Type B pancreatic cell (in vitro differentiated cells): ENCODE results near the gene BMP6. TPM values are rescaled to one million over a fixed set of nuclear protein-coding genes. Genes with fewer than 3 reads are reported as not detected.

ENCODE experiments used
- DNase-seq: peaks from one replicate; pipeline ENCODE4 v3.0.0; 2021; ENCODE audit warnings: mixed read lengths; ENCODE audit not compliant: unreplicated experiment; ENCODE audit errors: extremely low spot score
- H3K27ac Mint-ChIP-seq: 2 replicates; pipeline ENCODE4 v1.8.0; 2021; ENCODE audit warnings: mild to moderate bottlenecking, mixed read lengths
- H3K27me3 Mint-ChIP-seq: 2 replicates; pipeline ENCODE4 v1.8.0; 2021; ENCODE audit warnings: mixed read lengths
- H3K36me3 Mint-ChIP-seq: 2 replicates; pipeline ENCODE4 v1.8.0; 2021; ENCODE audit warnings: mixed read lengths
- H3K4me1 Mint-ChIP-seq: one replicate; pipeline ENCODE4 v1.8.0; 2021; ENCODE audit warnings: mixed read lengths; ENCODE audit not compliant: unreplicated experiment
- H3K4me3 Mint-ChIP-seq: 2 replicates; pipeline ENCODE4 v1.8.0; 2021; ENCODE audit warnings: mild to moderate bottlenecking, mixed read lengths
- H3K9me3 Mint-ChIP-seq: 2 replicates; pipeline ENCODE4 v1.8.0; 2021; ENCODE audit warnings: mixed read lengths
- CTCF ChIP-seq: fragments of 200-600 bp; sonication (generic); conservative IDR thresholded peaks from 2 replicates; pipeline ENCODE4 v1.5.0; 2021; ENCODE audit warnings: antibody characterized with exemption, mild to moderate bottlenecking
- total RNA-seq: library from RNA; stranded (reverse); gene quantifications from 2 replicates; pipeline ENCODE4 v1.2.1, GENCODE V29; 2021; ENCODE audit warnings: low replicate concordance

Gene BMP6
- total RNA-seq, 1 donor from 2014 or later, result 1.8 TPM

- Mint-ChIP-seq H3K36me3 (no peaks in the 10 kb centered on the region), H3K4me3 (no peak overlapping the region), H3K9me3 (no peaks in the 10 kb centered on the region), H3K27me3 (no peaks in the 10 kb centered on the region), H3K4me1 (peaks cover 4% of the 10 kb centered on the region), H3K27ac (no peak overlapping the region)
- peak; percentile 25 for DNase-seq
- TF ChIP-seq CTCF, result no peak
Measured at GRCh38 chr6:7865781-7866180, 139.9 kb downstream of the BMP6 start.

GRCh38 chr6:7866526-7866925 lies 140.6 kb downstream of the BMP6 start:
- Mint-ChIP-seq H3K9me3 (no peaks in the 10 kb centered on the region), H3K36me3 (no peaks in the 10 kb centered on the region), H3K4me3 (no peak overlapping the region), H3K27ac (no peak overlapping the region), H3K4me1 (peaks cover 4% of the 10 kb centered on the region), H3K27me3 (no peaks in the 10 kb centered on the region)
- TF ChIP-seq CTCF, result no peak
- DNase-seq, result no peak

GRCh38 chr6:7868926-7869325 lies 143.0 kb downstream of the BMP6 start:
- DNase-seq, result no peak
- Mint-ChIP-seq H3K36me3 (no peaks in the 10 kb centered on the region), H3K4me1 (peaks cover 4% of the 10 kb centered on the region), H3K4me3 (no peak overlapping the region), H3K27me3 (no peaks in the 10 kb centered on the region), H3K9me3 (peaks cover 5% of the 10 kb centered on the region), H3K27ac (no peak overlapping the region)
- TF ChIP-seq CTCF, result no peak

- no peak for DNase-seq
- Mint-ChIP-seq H3K27ac (no peak overlapping the region), H3K9me3 (peaks cover 7% of the 10 kb centered on the region), H3K27me3 (no peaks in the 10 kb centered on the region), H3K4me3 (no peak overlapping the region), H3K4me1 (no peaks in the 10 kb centered on the region), H3K36me3 (peaks cover 20% of the 10 kb centered on the region)
- TF ChIP-seq CTCF, result no peak
Measured at GRCh38 chr6:7878401-7878964, 152.6 kb downstream of the BMP6 start.

- no peaks in the 10 kb centered on the region for H3K27me3 Mint-ChIP-seq
- H3K27ac Mint-ChIP-seq, result no peak overlapping the region
- TF ChIP-seq CTCF, result no peak
- H3K4me3 Mint-ChIP-seq, result no peak overlapping the region
- peaks cover 26% of the 10 kb centered on the region for H3K36me3 Mint-ChIP-seq
- no peaks in the 10 kb centered on the region for H3K4me1 Mint-ChIP-seq
- H3K9me3 Mint-ChIP-seq, result peaks cover 2% of the 10 kb centered on the region
- no peak for DNase-seq
Measured at GRCh38 chr6:7879043-7879442, 153.1 kb downstream of the BMP6 start.

- no peak for DNase-seq
- Mint-ChIP-seq H3K9me3 (no peaks in the 10 kb centered on the region), H3K27ac (no peak overlapping the region), H3K36me3 (peaks cover 31% of the 10 kb centered on the region), H3K27me3 (no peaks in the 10 kb centered on the region), H3K4me3 (no peak overlapping the region), H3K4me1 (no peaks in the 10 kb centered on the region)
- no peak for TF ChIP-seq CTCF
Measured at GRCh38 chr6:7879579-7879978, 153.7 kb downstream of the BMP6 start.
